Esophagus squamous epithelium (tissue), 4 donors: ENCODE data around the gene PROCR.

ENCODE experiments used
- POLR2A ChIP-seq, 4 donors: fragments of 450-650 bp; IDR thresholded peaks; one replicate each; pipeline ENCODE4 v1.6.1; 2017; ENCODE audit warnings: antibody characterized with exemption in 4 of 4, mild to moderate bottlenecking in 4 of 4, moderate library complexity in 3 of 4
- TF ChIP-seq, protein P1 (sequence below), 6 experiments: fragments of 450-650 bp in 4 of 6; fragments of 200-600 bp in 2 of 6; sonication (generic) in 2 of 6; IDR thresholded peaks; one replicate each; pipeline ENCODE4 v1.5.1; 2016 to 2019; ENCODE audit warnings: antibody characterized with exemption in 6 of 6, mild to moderate bottlenecking in 4 of 6, moderate library complexity in 4 of 6

DNA sequence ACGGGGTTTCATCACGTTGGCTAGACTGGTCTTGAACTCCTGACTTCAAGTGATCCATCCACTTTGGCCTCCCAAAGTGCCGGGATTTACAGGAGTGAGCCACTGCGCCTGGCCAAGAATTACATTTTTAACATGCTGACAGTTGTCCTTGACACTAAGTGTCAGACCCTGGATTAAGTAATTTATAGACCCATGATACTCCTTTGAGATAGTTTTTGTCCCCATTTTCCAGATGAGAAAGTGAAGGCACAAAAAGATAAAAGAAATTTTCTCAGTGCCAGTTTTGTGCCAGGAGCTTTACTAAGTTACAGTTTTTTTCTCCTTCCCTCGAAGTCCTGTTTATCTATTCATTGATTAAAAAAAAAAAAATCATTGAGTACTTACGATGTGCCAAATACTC, 14.9 kb upstream of the PROCR start:
- TF ChIP-seq POLR2A (IDR thresholded peaks at IDR 0.05), result no peak
- TF ChIP-seq, protein P1, sequence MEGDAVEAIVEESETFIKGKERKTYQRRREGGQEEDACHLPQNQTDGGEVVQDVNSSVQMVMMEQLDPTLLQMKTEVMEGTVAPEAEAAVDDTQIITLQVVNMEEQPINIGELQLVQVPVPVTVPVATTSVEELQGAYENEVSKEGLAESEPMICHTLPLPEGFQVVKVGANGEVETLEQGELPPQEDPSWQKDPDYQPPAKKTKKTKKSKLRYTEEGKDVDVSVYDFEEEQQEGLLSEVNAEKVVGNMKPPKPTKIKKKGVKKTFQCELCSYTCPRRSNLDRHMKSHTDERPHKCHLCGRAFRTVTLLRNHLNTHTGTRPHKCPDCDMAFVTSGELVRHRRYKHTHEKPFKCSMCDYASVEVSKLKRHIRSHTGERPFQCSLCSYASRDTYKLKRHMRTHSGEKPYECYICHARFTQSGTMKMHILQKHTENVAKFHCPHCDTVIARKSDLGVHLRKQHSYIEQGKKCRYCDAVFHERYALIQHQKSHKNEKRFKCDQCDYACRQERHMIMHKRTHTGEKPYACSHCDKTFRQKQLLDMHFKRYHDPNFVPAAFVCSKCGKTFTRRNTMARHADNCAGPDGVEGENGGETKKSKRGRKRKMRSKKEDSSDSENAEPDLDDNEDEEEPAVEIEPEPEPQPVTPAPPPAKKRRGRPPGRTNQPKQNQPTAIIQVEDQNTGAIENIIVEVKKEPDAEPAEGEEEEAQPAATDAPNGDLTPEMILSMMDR (IDR thresholded peaks at IDR 0.05), result no peak
